Measurements from ENCODE around the gene NEK7. TPM values are rescaled to one million over a fixed set of nuclear protein-coding genes. Genes with fewer than 3 reads are reported as not detected.

Gene NEK7
- total and polyA plus RNA-seq, 9 of the 15 experiments (the other 6 are each of a cell fraction or from before 2014, with no cell fraction given), result 8.5 to 37.3 (median 27.7) TPM

DNA sequence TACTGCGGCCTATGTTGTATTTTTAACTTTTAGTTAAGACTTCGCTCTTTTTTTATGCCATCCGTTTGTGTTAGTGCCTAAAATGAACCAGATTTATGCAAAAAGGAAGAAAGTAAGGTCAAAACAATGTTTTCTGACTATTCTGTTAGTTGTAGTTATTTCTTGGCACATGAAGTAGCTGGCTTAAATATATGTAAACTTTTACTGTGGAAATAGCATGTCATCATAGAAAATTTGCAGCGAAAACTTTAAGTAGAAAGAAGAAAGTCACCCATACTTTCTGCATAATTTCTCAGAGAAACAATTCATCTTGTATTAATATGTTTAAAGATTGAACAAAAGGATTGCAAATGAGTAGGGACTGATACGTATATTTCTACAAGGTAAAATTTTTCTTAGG, 106.4 kb downstream of the NEK7 start (continued):
- TF ChIP-seq, protein P1, sequence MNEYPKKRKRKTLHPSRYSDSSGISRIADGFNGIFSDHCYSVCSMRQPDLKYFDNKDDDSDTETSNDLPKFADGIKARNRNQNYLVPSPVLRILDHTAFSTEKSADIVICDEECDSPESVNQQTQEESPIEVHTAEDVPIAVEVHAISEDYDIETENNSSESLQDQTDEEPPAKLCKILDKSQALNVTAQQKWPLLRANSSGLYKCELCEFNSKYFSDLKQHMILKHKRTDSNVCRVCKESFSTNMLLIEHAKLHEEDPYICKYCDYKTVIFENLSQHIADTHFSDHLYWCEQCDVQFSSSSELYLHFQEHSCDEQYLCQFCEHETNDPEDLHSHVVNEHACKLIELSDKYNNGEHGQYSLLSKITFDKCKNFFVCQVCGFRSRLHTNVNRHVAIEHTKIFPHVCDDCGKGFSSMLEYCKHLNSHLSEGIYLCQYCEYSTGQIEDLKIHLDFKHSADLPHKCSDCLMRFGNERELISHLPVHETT (CRISPR knock-in tag; conservative IDR thresholded peaks at IDR 0.05 in 1 of 2, IDR thresholded peaks at IDR 0.05 in 1 of 2), result no peak
- TF ChIP-seq GATAD2B (IDR thresholded peaks at IDR 0.05; ENCODE audit: borderline replicate concordance) (no peak), SIRT6 (IDR thresholded peaks at IDR 0.05; ENCODE audit: low read depth, low read length) (no peak), ARID1B (IDR thresholded peaks at IDR 0.05) (no peak), ESRRA (IDR thresholded peaks at IDR 0.05; ENCODE audit: borderline replicate concordance, low read depth) (no peak), ZNF41 (CRISPR knock-in tag; conservative IDR thresholded peaks at IDR 0.05) (no peak), SLC30A9 (CRISPR knock-in tag; IDR thresholded peaks at IDR 0.05) (no peak), HIVEP1 (CRISPR knock-in tag; IDR thresholded peaks at IDR 0.05) (no peak), HDAC8 (tag; IDR thresholded peaks at IDR 0.05) (no peak), MTA2 (IDR thresholded peaks at IDR 0.05; ENCODE audit: low read depth) (no peak), ZNF695 (CRISPR knock-in tag; IDR thresholded peaks at IDR 0.05) (no peak)
- TF ChIP-seq, protein P2, sequence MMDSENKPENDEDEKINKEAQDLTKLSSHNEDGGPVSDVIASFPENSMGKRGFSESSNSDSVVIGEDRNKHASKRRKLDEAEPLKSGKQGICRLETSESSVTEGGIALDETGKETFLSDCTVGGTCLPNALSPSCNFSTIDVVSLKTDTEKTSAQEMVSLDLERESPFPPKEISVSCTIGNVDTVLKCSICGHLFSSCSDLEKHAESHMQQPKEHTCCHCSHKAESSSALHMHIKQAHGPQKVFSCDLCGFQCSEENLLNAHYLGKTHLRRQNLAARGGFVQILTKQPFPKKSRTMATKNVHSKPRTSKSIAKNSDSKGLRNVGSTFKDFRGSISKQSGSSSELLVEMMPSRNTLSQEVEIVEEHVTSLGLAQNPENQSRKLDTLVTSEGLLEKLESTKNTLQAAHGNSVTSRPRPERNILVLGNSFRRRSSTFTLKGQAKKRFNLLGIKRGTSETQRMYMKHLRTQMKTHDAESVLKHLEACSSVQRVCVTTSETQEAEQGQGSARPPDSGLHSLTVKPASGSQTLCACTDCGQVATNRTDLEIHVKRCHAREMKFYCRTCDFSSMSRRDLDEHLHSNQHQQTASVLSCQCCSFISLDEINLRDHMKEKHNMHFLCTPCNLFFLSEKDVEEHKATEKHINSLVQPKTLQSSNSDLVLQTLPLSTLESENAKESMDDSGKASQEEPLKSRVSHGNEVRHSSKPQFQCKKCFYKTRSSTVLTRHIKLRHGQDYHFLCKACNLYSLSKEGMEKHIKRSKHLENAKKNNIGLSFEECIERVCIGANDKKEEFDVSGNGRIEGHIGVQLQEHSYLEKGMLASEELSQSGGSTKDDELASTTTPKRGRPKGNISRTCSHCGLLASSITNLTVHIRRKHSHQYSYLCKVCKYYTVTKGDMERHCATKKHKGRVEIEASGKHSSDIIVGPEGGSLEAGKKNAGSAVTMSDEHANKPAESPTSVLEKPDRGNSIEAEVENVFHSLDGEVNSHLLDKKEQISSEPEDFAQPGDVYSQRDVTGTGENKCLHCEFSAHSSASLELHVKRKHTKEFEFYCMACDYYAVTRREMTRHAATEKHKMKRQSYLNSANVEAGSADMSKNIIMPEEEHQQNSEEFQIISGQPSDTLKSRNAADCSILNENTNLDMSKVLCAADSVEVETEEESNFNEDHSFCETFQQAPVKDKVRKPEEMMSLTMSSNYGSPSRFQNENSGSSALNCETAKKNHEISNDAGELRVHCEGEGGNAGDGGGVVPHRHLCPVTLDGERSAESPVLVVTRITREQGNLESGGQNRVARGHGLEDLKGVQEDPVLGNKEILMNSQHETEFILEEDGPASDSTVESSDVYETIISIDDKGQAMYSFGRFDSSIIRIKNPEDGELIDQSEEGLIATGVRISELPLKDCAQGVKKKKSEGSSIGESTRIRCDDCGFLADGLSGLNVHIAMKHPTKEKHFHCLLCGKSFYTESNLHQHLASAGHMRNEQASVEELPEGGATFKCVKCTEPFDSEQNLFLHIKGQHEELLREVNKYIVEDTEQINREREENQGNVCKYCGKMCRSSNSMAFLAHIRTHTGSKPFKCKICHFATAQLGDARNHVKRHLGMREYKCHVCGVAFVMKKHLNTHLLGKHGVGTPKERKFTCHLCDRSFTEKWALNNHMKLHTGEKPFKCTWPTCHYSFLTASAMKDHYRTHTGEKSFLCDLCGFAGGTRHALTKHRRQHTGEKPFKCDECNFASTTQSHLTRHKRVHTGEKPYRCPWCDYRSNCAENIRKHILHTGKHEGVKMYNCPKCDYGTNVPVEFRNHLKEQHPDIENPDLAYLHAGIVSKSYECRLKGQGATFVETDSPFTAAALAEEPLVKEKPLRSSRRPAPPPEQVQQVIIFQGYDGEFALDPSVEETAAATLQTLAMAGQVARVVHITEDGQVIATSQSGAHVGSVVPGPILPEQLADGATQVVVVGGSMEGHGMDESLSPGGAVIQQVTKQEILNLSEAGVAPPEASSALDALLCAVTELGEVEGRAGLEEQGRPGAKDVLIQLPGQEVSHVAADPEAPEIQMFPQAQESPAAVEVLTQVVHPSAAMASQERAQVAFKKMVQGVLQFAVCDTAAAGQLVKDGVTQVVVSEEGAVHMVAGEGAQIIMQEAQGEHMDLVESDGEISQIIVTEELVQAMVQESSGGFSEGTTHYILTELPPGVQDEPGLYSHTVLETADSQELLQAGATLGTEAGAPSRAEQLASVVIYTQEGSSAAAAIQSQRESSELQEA (IDR thresholded peaks at IDR 0.05; ENCODE audit: low read depth), result no peak
- TF ChIP-seq, protein P3, sequence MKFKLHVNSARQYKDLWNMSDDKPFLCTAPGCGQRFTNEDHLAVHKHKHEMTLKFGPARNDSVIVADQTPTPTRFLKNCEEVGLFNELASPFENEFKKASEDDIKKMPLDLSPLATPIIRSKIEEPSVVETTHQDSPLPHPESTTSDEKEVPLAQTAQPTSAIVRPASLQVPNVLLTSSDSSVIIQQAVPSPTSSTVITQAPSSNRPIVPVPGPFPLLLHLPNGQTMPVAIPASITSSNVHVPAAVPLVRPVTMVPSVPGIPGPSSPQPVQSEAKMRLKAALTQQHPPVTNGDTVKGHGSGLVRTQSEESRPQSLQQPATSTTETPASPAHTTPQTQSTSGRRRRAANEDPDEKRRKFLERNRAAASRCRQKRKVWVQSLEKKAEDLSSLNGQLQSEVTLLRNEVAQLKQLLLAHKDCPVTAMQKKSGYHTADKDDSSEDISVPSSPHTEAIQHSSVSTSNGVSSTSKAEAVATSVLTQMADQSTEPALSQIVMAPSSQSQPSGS (CRISPR knock-in tag; IDR thresholded peaks at IDR 0.05), result no peak
- TF ChIP-seq, protein P4, sequence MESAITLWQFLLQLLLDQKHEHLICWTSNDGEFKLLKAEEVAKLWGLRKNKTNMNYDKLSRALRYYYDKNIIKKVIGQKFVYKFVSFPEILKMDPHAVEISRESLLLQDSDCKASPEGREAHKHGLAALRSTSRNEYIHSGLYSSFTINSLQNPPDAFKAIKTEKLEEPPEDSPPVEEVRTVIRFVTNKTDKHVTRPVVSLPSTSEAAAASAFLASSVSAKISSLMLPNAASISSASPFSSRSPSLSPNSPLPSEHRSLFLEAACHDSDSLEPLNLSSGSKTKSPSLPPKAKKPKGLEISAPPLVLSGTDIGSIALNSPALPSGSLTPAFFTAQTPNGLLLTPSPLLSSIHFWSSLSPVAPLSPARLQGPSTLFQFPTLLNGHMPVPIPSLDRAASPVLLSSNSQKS (CRISPR knock-in tag; IDR thresholded peaks at IDR 0.05), result no peak
- TF ChIP-seq, protein P5, sequence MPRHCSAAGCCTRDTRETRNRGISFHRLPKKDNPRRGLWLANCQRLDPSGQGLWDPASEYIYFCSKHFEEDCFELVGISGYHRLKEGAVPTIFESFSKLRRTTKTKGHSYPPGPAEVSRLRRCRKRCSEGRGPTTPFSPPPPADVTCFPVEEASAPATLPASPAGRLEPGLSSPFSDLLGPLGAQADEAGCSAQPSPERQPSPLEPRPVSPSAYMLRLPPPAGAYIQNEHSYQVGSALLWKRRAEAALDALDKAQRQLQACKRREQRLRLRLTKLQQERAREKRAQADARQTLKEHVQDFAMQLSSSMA (CRISPR knock-in tag; IDR thresholded peaks at IDR 0.05), result no peak
